22Rv1 (cell line): ENCODE measurements around the gene BEST4.

Experiments
- CTCF ChIP-seq: fragments of 450-650 bp; IDR thresholded peaks from 2 replicates; pipeline ENCODE4 v1.5.1; 2017; ENCODE audit warnings: mild to moderate bottlenecking
- ZFX ChIP-seq: fragments of 450-650 bp; IDR thresholded peaks from 2 replicates; pipeline ENCODE4 v1.6.1; 2017; ENCODE audit warnings: antibody characterized with exemption, borderline replicate concordance

- TF ChIP-seq CTCF (no peak), ZFX (no peak)
These were observed 38.6 kb upstream of the BEST4 start for GRCh38 chr1:44826375-44827196.
